Neural progenitor cell (in vitro differentiated cells): ENCODE results near the gene RFX8. TPM values are rescaled to one million over a fixed set of nuclear protein-coding genes. Genes with fewer than 3 reads are reported as not detected.

Experiments used
- DNase-seq: peaks from one replicate; pipeline ENCODE4 v3.0.0-alpha.2; 2016; ENCODE audit warnings: low spot score
- H2AFZ ChIP-seq: fragments of 200-600 bp; sonication (generic); replicated peaks from 2 replicates; pipeline ENCODE4 v1.6.1; 2016; ENCODE audit warnings: antibody characterized with exemption
- H3F3A ChIP-seq: fragments of 200-600 bp; sonication (generic); 2 replicates; pipeline ENCODE4 v1.6.1; 2016; ENCODE audit warnings: antibody characterized with exemption, low read depth
- H3K27ac ChIP-seq: fragments of 200-600 bp; sonication (generic); 2 replicates; pipeline ENCODE4 v1.5.1; 2016; ENCODE audit warnings: mild to moderate bottlenecking
- H3K27me3 ChIP-seq: fragments of 200-600 bp; sonication (generic); 2 replicates; pipeline ENCODE4 v1.6.1; 2016; ENCODE audit warnings: mild to moderate bottlenecking, moderate library complexity
- H3K36me3 ChIP-seq: fragments of 200-600 bp; sonication (generic); 2 replicates; pipeline ENCODE4 v1.5.1; 2016
- H3K4me1 ChIP-seq: fragments of 200-600 bp; sonication (generic); 2 replicates; pipeline ENCODE4 v1.6.1; 2016; ENCODE audit warnings: mixed run types
- H3K4me2 ChIP-seq: fragments of 200-600 bp; sonication (generic); 2 replicates; pipeline ENCODE4 v1.6.1; 2016
- H3K4me3 ChIP-seq: fragments of 200-600 bp; sonication (generic); 2 replicates; pipeline ENCODE4 v1.5.1; 2016
- H3K79me2 ChIP-seq: fragments of 200-600 bp; sonication (generic); 2 replicates; pipeline ENCODE4 v1.6.1; 2016; ENCODE audit warnings: low read depth
- H3K9ac ChIP-seq: fragments of 200-600 bp; sonication (generic); 2 replicates; pipeline ENCODE4 v1.6.1; 2016
- H3K9me3 ChIP-seq: fragments of 200-600 bp; sonication (generic); 2 replicates; pipeline ENCODE4 v1.5.1; 2016; ENCODE audit warnings: low read depth
- H4K20me1 ChIP-seq: fragments of 200-600 bp; sonication (generic); 2 replicates; pipeline ENCODE4 v1.6.1; 2016; ENCODE audit warnings: low read depth
- H3K27ac Mint-ChIP-seq: 3 replicates; pipeline ENCODE4 v1.8.0; 2021; ENCODE audit warnings: mixed read lengths
- H3K27me3 Mint-ChIP-seq: 2 replicates; pipeline ENCODE4 v1.8.0; 2022; ENCODE audit warnings: low read depth, mild to moderate bottlenecking, inconsistent platforms, moderate library complexity, mixed read lengths; ENCODE audit not compliant: insufficient read depth
- H3K36me3 Mint-ChIP-seq: 3 replicates; pipeline ENCODE4 v1.8.0; 2021; ENCODE audit warnings: mixed read lengths
- H3K4me1 Mint-ChIP-seq: 3 replicates; pipeline ENCODE4 v1.8.0; 2021; ENCODE audit warnings: mixed read lengths
- H3K4me3 Mint-ChIP-seq: 3 replicates; pipeline ENCODE4 v1.8.0; 2021; ENCODE audit warnings: mild to moderate bottlenecking, moderate library complexity, mixed read lengths
- H3K9me3 Mint-ChIP-seq: 3 replicates; pipeline ENCODE4 v1.8.0; 2020; ENCODE audit warnings: mixed read lengths
- EZH2 ChIP-seq: fragments of 200-600 bp; sonication (generic); IDR thresholded peaks from 2 replicates; pipeline ENCODE4 v1.6.1; 2017; ENCODE audit warnings: antibody characterized with exemption, mild to moderate bottlenecking, moderate library complexity
- EZH2phosphoT487 ChIP-seq: fragments of 200-600 bp; sonication (generic); IDR thresholded peaks from 2 replicates; pipeline ENCODE4 v1.6.1; 2017; ENCODE audit warnings: antibody characterized with exemption
- total RNA-seq: library from RNA; depleted of rRNA; stranded (reverse); fragments of >200 nt; gene quantifications from 2 replicates; pipeline ENCODE4 v1.2.3, GENCODE V29; 2015; ENCODE audit warnings: low replicate concordance
- TF ChIP-seq, protein P1 (sequence below): fragments of 200-600 bp; sonication (generic); IDR thresholded peaks from 2 replicates; pipeline ENCODE4 v1.5.1; 2017; ENCODE audit warnings: antibody characterized with exemption, mild to moderate bottlenecking

Gene RFX8
- total RNA-seq, 1 donor from 2014 or later = 0.37 TPM

DNA sequence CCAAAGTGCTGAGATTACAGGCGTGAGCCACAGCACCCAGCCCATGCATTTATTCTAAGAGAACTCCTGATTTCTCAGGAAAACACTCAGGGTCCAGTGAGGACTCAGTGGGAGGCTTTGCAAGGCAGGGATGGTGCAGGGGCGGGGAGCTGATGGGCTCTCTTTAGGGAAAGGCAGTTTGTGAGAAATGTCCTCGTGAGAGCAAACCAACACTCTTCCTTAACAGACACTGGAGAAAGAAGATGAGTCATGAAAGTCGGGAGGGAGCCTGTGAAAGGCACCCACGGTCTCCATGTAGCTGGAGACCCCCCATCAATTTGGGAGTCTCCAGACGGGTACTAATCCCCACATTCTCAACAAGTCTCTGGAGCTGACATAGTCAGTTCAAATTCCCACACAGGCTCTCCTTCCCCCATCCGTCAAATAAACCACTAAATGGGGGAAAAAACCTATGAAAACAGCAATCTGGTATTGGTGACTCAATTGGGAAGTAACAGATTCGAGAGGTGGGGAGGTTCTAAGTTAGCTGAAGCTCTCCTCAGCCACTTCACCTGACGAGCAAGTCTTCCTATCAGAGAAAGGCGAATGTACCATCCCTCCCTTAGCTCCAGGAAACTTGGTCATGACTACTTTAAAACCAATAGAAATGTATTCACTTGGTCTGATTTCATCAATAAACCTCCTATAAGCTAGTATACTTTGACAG is 76.6 kb downstream of the RFX8 start:
- H3K4me1 Mint-ChIP-seq = peaks cover 23% of the 10 kb centered on the region
- H3K27ac Mint-ChIP-seq = no peak overlapping the region
- TF ChIP-seq EZH2phosphoT487 (no peak), EZH2 (no peak)
- TF ChIP-seq, protein P1, sequence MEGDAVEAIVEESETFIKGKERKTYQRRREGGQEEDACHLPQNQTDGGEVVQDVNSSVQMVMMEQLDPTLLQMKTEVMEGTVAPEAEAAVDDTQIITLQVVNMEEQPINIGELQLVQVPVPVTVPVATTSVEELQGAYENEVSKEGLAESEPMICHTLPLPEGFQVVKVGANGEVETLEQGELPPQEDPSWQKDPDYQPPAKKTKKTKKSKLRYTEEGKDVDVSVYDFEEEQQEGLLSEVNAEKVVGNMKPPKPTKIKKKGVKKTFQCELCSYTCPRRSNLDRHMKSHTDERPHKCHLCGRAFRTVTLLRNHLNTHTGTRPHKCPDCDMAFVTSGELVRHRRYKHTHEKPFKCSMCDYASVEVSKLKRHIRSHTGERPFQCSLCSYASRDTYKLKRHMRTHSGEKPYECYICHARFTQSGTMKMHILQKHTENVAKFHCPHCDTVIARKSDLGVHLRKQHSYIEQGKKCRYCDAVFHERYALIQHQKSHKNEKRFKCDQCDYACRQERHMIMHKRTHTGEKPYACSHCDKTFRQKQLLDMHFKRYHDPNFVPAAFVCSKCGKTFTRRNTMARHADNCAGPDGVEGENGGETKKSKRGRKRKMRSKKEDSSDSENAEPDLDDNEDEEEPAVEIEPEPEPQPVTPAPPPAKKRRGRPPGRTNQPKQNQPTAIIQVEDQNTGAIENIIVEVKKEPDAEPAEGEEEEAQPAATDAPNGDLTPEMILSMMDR = no peak
- Histone ChIP-seq H2AFZ (no peak overlapping the region), H3K36me3 (no peaks in the 10 kb centered on the region), H4K20me1 (no peaks in the 10 kb centered on the region), H3K4me2 (no peak overlapping the region), H3K27me3 (no peaks in the 10 kb centered on the region), H3K4me1 (peaks cover 26% of the 10 kb centered on the region), H3K9me3 (no peaks in the 10 kb centered on the region), H3F3A (peaks cover 5% of the 10 kb centered on the region), H3K79me2 (no peaks in the 10 kb centered on the region), H3K4me3 (no peak overlapping the region), H3K9ac (no peak overlapping the region), H3K27ac (no peak overlapping the region)
- DNase-seq = no peak
- H3K27me3 Mint-ChIP-seq = peaks cover 4% of the 10 kb centered on the region
- no peak overlapping the region for H3K4me3 Mint-ChIP-seq
- no peaks in the 10 kb centered on the region for H3K36me3 Mint-ChIP-seq
- no peaks in the 10 kb centered on the region for H3K9me3 Mint-ChIP-seq

DNA sequence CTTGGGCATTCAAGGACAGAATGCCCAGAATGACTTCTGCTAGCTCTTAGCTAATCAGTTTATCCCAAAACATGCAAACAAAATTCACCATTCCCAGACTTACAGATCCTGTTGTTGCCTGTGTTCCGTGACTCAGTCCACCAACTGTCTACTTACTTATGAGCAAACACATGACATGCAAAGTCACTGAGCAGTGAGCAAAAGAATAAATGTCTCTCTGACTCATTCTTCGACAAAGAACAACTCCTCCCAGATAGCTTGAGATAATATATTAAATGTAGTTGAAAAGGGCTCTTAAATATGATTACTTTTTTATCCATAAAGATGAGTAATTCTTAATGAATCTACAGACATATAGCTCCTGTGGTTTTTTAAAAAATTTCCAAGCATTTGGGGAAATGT is 78.6 kb downstream of the RFX8 start:
- Histone ChIP-seq H3K9me3 (no peaks in the 10 kb centered on the region), H3K4me1 (peaks cover 26% of the 10 kb centered on the region), H3F3A (peaks cover 5% of the 10 kb centered on the region), H3K27ac (no peak overlapping the region), H3K79me2 (no peaks in the 10 kb centered on the region), H2AFZ (no peak overlapping the region), H3K9ac (no peak overlapping the region), H3K4me2 (no peak overlapping the region), H4K20me1 (no peaks in the 10 kb centered on the region), H3K4me3 (no peak overlapping the region), H3K27me3 (no peaks in the 10 kb centered on the region), H3K36me3 (no peaks in the 10 kb centered on the region)
- no peaks in the 10 kb centered on the region for H3K9me3 Mint-ChIP-seq
- TF ChIP-seq, protein P1 = no peak
- no peak for TF ChIP-seq EZH2phosphoT487
- TF ChIP-seq EZH2 = no peak
- H3K27me3 Mint-ChIP-seq = peaks cover 9% of the 10 kb centered on the region
- DNase-seq = no peak
- H3K27ac Mint-ChIP-seq = no peak overlapping the region
- H3K36me3 Mint-ChIP-seq = no peaks in the 10 kb centered on the region
- peaks cover 23% of the 10 kb centered on the region for H3K4me1 Mint-ChIP-seq
- no peak overlapping the region for H3K4me3 Mint-ChIP-seq

DNA sequence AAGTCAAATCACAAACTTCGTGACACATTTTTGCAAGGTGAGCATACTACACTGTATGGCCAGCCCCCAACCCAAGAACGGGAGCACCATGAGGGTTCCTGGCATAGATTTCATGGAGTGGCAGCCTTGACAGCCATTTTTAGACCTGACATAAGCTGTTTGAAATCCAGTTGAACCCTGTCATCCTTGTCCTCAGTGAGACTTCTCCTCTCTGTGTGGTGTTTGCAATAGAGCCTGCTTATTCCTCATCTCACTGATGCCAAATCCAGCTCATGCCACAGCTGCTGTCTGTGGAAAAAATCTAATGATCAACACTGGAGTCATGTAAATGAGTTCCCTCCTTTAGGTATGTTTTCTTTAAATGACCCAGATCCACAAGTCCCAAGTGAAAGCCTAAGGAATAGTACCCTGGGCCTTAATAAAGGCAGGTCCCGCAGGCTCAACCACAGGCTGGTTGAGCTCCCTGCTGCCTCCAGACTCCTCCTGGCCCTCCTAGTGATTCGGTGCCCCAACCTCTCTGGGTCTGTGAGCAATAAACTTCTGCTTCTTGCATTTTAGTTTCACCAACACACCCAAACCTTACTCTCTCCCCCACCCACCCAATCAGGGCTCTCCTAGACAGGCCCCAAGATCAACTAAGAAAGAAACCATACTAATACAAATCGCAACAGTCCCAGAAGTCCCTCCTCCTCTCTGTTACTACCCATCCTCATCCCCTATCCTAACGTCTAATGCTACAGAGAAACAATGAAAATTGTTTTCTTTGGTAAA is 79.2 kb downstream of the RFX8 start:
- H3K4me3 Mint-ChIP-seq = no peak overlapping the region

More for the DNA sequence above, 79.2 kb downstream of the RFX8 start:
- Histone ChIP-seq H3K27me3 (no peaks in the 10 kb centered on the region), H3K27ac (no peak overlapping the region), H2AFZ (no peak overlapping the region), H3K9ac (no peak overlapping the region), H3F3A (peaks cover 5% of the 10 kb centered on the region), H3K9me3 (no peaks in the 10 kb centered on the region), H3K79me2 (no peaks in the 10 kb centered on the region), H3K36me3 (no peaks in the 10 kb centered on the region), H3K4me3 (no peak overlapping the region), H4K20me1 (no peaks in the 10 kb centered on the region), H3K4me2 (no peak overlapping the region), H3K4me1 (peaks cover 20% of the 10 kb centered on the region)
- TF ChIP-seq, protein P1 = no peak
- TF ChIP-seq EZH2phosphoT487 = no peak
- TF ChIP-seq EZH2 = no peak
- DNase-seq = no peak
- H3K27ac Mint-ChIP-seq = no peak overlapping the region
- no peaks in the 10 kb centered on the region for H3K36me3 Mint-ChIP-seq
- H3K4me1 Mint-ChIP-seq = peaks cover 23% of the 10 kb centered on the region
- peaks cover 11% of the 10 kb centered on the region for H3K27me3 Mint-ChIP-seq
- H3K9me3 Mint-ChIP-seq = no peaks in the 10 kb centered on the region
